HK-2 (cell line): ENCODE results near the gene OR8B12.

Source experiments
- DNase-seq: peaks from one replicate; pipeline ENCODE4 v3.0.0-alpha.2; 2018; ENCODE audit not compliant: unreplicated experiment

OR8B12 gene

DNA sequence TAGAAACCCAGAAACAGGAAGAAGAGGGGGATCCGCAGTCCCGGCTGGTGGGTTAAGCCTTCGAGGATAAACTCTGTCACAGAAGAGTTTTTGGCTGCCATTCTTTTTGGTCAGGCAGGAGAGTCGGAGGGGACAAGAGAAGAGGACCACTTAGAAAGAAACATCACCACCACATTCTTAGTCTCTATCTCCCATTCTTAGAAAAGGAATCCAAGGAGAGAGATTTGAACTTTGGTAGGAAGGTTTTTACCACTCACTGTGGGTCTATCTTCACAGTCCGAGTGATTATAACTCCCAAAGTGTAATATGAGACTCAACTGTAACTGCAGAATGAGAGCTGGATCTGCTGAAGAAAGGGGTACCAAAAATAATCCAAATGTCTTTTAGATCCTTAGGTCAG lies at the start of gene OR8B12:
Gene OR8B12, minus strand, starts transcription at position 101 of the 400 bp plus-strand sequence. Its CDS starts 0 bp downstream, at position 101.
- no peak for DNase-seq

DNA sequence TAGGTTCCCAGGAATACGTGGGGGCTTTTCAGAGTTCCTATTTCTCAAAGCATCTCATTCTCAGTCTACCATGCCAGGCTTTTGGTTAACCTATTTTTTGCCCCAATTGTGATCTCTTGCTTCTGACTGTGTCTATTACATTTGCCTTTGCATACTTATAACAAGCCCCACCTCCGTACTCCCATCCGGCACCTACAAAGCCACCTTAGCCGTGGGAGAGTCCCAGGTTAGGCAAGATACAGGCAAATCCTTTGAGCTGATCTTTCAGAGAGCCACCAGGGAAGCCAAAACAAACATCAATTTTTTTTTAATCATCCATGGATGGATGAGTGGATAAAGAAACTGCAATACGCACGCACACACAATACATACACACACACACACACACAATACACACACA lies 49.2 kb upstream of the OR8B12 start:
- DNase-seq = no peak

DNA sequence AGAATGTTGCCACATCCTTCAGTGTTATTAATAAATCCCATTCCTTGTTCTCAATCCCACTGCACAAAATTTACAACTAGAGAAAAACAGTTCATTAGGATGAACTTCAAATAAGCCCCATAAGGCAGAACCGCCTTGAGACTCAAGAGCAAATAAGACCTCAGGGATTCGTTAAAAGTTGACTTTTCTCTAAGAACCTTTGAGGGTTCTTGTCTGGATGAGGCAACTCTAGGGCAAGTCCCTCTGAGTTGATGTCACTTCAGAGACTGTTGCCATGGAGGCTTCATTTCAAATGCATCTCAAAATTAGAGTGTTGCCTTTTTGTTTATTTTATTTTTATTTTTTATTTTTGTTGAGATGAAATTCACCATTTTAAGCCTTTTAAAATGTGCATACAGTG lies 48.0 kb upstream of the OR8B12 start:
- no peak for DNase-seq

DNA sequence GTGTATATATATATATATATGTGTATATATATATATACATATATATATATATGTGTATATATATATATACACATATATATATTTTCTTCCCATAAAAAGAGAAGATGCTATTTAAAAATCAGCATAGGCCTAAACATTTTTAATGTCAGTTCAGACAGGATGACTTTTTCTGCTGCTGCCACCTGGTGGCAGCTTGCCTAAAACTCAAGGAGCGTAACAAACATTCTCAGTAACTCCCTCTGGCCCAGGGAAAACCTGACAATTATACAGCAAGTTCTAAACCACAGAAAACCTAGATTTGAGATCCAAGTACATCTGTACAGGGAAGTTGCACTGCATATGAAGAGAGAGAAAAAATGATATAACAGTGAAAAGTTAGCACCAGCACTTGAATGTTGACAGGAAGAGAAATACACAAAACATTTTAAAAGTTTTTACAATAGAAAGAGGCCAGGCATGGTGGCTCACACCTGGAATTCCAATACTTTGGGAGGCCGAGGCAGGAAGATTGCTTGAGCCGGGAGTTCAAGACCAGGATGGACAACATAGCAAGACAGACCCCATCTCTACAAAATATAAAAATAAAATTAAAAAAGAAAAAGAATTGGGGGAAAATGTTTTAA lies 42.9 kb upstream of the OR8B12 start:
- peak; percentile 27 for DNase-seq

DNA sequence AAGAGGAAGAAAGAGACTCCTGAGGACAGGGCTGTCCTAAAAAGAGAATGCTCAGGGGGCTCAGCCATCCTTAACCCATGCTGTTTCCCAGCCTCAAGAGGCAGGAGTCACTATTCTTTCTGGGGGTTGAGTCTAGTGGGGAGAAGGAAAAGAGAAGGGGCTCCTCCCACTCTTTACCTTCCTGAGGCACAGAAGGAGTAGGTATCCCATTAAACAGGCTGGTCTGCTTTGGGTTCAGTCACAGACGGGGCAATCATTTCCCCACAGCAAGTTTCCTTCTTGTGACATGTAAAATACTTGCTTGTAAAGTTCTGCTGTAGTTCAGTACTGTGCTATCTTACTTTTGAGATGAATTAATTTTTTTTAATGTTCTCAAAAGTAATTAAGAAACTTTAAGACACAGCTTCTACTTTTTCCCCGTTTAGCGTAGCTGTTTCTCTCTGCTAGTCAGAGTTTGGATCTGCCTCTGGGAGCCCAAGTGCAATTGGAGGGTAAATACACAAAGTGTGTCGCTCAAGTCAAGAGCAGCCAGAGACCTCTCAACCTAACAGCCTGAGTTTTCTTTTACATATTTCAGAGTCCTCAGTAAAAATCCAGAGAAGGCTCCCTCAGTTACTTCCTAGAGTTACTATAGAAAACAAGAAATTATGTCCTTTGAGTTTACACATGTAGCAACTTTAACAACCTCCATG lies 41.4 kb upstream of the OR8B12 start:
- DNase-seq = no peak

- DNase-seq = no peak
Observed at GRCh38 chr11:124583781-124584180, 40.3 kb upstream of the OR8B12 start.

- DNase-seq = no peak
Observed at GRCh38 chr11:124582565-124582964, 39.1 kb upstream of the OR8B12 start.

GRCh38 chr11:124581817-124582216 lies 38.4 kb upstream of the OR8B12 start:
- no peak for DNase-seq

DNA sequence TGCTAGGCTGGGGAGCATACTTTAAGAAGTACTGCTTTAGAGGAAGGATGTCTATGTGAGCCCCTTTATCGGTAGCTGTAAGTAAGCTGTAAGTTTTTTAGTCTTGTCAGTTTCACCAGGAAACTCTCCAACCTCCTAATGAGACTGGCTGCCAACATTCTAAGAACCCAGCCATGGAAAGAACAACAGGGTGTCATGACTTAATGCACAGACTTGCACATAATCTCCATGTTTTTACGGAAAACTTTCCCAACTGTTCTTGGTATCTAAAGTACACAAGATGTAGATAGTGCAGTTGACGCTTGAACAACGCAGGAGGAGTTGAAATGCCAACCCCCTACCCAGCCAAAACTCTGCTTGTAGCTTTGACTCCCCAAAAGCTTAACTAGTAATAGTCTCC lies 35.3 kb upstream of the OR8B12 start:
- no peak for DNase-seq

DNA sequence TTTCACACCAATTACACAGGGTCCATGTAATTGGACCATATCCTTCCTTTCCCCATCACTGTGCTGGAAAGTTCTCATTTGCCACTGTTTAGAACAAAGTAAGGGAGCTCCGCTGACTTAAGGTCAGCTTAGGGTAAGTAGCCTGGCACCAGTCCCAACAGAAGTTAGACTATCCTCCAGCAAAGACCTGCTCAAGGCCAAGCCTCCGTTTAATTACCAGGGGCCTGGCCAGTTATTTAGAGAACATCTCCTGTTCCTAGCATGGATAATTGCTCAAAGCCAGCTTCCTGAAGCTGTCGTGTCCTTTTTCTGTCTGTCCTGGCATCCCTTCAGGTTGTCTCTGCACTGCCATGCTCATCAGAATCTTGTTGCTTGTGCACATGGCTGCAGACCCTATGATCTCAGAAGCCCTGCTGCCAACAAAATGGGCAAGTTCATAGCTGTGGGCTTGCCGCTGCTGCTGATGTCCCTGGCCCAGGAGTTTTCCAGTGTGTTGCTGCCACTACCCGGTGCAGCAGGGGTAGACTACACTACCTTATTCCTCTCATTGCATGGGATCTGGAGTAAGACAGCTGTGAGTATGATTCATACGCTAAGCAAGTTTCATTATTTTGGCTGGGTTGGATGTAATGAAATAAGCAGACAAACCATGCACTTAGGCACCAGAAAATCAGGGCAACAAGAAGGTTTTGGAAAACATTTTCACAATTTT lies 34.4 kb upstream of the OR8B12 start:
- DNase-seq = no peak

GRCh38 chr11:124570160-124570559 lies 26.7 kb upstream of the OR8B12 start:
- DNase-seq = no peak

GRCh38 chr11:124569697-124570096 lies 26.2 kb upstream of the OR8B12 start, which contains the start of gene OR8A1:
TSS of gene OR8A1 (plus strand) at chr11:124569997. CDS start at chr11:124570120, 123 bp downstream.
- no peak for DNase-seq

GRCh38 chr11:124556828-124557227 lies 13.4 kb upstream of the OR8B12 start:
- no peak for DNase-seq

- DNase-seq = no peak
Observed at GRCh38 chr11:124551987-124552386, 8.5 kb upstream of the OR8B12 start.

DNA sequence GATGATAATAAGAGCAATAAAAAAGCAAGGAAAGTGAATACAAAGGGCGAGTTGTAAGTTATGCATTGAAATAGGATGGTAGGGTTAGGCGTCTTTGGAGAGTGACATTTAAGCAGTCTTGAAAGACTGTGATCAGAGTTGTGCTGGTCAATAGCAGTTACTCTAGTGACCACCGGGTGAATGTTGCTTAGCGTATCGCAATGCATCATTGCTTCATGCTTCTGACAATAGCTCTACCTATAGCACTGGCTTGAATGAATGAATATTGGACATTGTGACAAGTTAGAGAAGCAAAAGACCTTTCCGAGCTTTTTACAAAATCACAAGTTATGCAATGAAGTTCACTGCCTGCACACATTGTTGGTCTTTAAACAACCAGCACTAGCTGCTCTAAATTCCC lies 7.7 kb upstream of the OR8B12 start:
- no peak for DNase-seq

GRCh38 chr11:124543145-124543544 lies 309 bp downstream of the OR8B12 start:
- no peak for DNase-seq

GRCh38 chr11:124541204-124541603 lies 2.2 kb downstream of the OR8B12 start:
- DNase-seq = no peak

DNA sequence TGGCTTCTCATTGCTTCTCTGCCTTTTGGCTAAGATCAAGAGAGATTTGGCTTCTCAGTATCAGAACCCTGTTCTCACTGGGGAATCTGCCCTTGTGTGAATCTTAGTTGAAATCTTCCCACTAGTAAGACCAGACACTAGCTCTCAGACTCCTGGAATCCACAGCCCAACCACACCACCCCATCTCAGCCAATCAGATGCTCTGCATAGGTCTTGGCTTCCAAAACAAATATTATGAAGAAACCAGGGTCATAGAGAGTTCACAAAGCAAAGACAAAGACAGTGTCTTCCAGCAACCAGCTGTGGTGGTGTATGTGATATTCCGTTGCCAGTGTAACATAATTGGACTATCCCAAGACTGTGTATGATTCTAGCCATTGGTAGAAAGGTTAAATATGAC lies 5.4 kb downstream of the OR8B12 start:
- DNase-seq = no peak

DNA sequence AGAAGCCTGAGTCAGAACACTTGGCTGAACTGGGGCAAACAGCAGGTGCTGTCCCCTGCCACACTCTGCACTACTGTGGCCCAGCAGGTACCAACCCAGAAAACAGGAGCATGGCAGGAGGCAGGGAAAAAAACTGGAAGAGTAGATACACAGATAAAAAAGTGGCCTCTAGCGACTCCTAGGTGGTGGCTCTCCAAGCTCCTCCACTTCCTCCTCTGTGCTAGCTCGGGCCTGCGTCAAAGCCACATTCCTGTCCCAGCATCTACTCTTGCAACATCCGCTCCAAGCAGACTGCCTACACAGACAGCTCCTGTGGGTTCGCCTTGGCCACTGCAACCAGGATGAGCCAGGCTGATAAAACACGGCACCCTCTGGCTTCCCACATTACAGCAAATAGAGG lies 6.9 kb downstream of the OR8B12 start:
- no peak for DNase-seq

DNA sequence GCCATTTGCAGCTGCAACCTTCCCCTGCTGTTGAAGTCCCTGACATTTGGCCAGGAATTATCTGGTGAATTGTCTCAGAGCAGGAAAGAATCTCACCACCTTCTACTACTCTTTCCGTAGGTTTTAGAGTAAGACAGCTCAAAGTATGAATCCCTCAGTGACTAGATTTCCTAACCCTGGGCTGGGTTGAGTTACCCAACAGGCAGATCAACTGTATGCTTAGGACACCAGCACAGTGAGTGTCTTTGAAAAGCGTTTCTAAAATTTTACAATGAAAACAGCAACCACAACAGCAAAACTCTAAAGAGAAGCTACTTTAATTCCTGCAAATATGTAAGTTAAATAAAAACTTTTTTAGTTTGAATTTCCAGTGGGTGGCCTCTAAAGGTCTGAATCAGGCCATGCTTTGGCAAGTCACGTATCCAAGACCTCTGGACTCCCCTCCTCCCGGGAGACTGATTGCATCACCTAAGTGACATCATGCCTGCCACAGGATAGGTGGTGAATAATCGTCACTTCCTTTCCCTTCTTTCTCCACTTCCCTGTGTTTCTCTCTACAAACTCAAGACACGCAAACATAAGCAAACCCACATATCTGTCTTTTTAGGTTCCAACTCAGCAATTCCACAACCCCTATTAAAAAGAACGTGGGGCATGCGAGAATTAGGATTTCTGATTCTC lies 7.8 kb downstream of the OR8B12 start:
- no peak for DNase-seq

GRCh38 chr11:124534051-124534450 lies 9.4 kb downstream of the OR8B12 start:
- no peak for DNase-seq

DNA sequence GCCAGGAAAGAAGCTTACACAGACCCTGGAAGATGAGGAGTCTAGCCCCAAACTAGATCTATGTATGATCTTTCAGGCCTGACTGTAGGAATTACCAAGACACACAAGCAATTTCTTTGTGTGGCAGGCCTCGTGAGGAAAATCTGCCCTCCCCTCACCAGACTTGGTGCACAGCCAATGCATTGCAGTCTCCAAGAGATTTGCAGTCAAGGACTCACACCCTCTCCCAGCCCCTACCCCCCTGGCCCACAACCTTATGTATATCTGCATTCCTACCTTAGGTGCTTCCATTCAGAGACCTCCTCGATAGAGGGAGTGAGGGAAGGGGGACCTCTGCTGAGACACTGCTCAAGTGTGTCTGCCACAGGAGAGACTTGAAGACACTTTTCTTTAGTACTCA lies 9.8 kb downstream of the OR8B12 start:
- no peak for DNase-seq

DNA sequence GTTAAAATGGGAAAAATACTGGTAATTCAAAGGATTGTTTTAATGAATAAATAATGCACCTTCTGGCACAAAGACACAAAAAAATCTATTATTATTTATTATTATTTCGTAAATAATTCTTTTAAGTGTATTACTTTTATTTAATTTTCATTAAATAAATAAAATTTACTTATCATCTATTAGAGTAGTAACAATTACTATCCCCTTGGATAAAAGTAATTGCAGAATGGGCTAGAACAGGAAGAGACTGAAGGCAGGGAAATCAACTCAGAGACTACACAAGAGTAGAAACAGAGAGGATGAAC lies 23.0 kb downstream of the OR8B12 start:
- DNase-seq = no peak
